Mesenchymal stem cell (in vitro differentiated cells and primary cell): ENCODE data around the gene DACH2.

Source experiments
- DNase-seq: peaks from one replicate; pipeline ENCODE4 v3.0.0-alpha.2; 2013
- H2AFZ ChIP-seq: one replicate; pipeline ENCODE4 v1.6.1; 2013; ENCODE audit warnings: low read depth, mild to moderate bottlenecking, control low read depth, inconsistent platforms, low read length, moderate library complexity
- H2AK5ac ChIP-seq: 2 replicates; pipeline ENCODE4 v1.6.1; 2013; ENCODE audit warnings: low read length, moderate library complexity, mild to moderate bottlenecking, inconsistent platforms; ENCODE audit not compliant: severe bottlenecking
- H2BK120ac ChIP-seq: one replicate; pipeline ENCODE4 v1.6.1; 2013; ENCODE audit warnings: low read depth, mild to moderate bottlenecking, inconsistent platforms, low read length, moderate library complexity
- H2BK12ac ChIP-seq, 2 experiments: one replicate each; pipeline ENCODE4 v1.6.1; 2013; ENCODE audit warnings: inconsistent platforms in 2 of 2, low read length in 2 of 2, mild to moderate bottlenecking in 2 of 2, moderate library complexity in 2 of 2, control low read depth in 1 of 2
- H2BK15ac ChIP-seq: one replicate; pipeline ENCODE4 v1.6.1; 2013; ENCODE audit warnings: mild to moderate bottlenecking, low read depth, inconsistent platforms; ENCODE audit not compliant: poor library complexity, severe bottlenecking
- H2BK5ac ChIP-seq: 2 replicates; pipeline ENCODE4 v1.6.1; 2013; ENCODE audit warnings: low read depth, mild to moderate bottlenecking, low read length, control low read depth, inconsistent platforms; ENCODE audit not compliant: poor library complexity, severe bottlenecking
- H3K14ac ChIP-seq, 2 experiments: one replicate each; pipeline ENCODE4 v1.6.1; 2013; ENCODE audit warnings: inconsistent platforms in 2 of 2, low read length in 2 of 2, control low read depth in 1 of 2, mild to moderate bottlenecking in 1 of 2, moderate library complexity in 1 of 2
- H3K18ac ChIP-seq, 2 experiments: one replicate each; pipeline ENCODE4 v1.6.1; 2013; ENCODE audit warnings: inconsistent platforms in 2 of 2, low read length in 2 of 2, control low read depth in 1 of 2, low read depth in 1 of 2, mild to moderate bottlenecking in 1 of 2
- H3K23ac ChIP-seq, 2 experiments: one replicate each; pipeline ENCODE4 v1.6.1; 2013; ENCODE audit warnings: inconsistent platforms in 2 of 2, low read length in 2 of 2, mild to moderate bottlenecking in 2 of 2, moderate library complexity in 2 of 2, control low read depth in 1 of 2
- H3K27ac ChIP-seq: 2 replicates; pipeline ENCODE4 v1.5.1; 2013; ENCODE audit warnings: mild to moderate bottlenecking, moderate library complexity, low read length, control low read depth, inconsistent platforms; ENCODE audit not compliant: poor library complexity, severe bottlenecking
- H3K27me3 ChIP-seq, 2 experiments: 2 replicates each; pipeline versions ENCODE4 v1.6.1 to v1.7.0; 2013; ENCODE audit warnings: low read length in 2 of 2, mild to moderate bottlenecking in 2 of 2, moderate library complexity in 2 of 2, control low read depth in 1 of 2, inconsistent platforms in 1 of 2; ENCODE audit not compliant: control insufficient read depth in 1 of 2, insufficient read depth in 1 of 2
- H3K36me3 ChIP-seq, 2 experiments: 2 replicates each; pipeline versions ENCODE4 v1.6.1 to v1.7.0; 2013; ENCODE audit warnings: low read length in 2 of 2, control low read depth in 1 of 2, inconsistent platforms in 1 of 2, low read depth in 1 of 2, mild to moderate bottlenecking in 1 of 2; ENCODE audit not compliant: insufficient read depth in 2 of 2, control insufficient read depth in 1 of 2
- H3K4ac ChIP-seq, 2 experiments: one replicate each; pipeline ENCODE4 v1.6.1; 2013; ENCODE audit warnings: inconsistent platforms in 2 of 2, low read length in 2 of 2, mild to moderate bottlenecking in 2 of 2, moderate library complexity in 2 of 2, control low read depth in 1 of 2, low read depth in 1 of 2
- H3K4me1 ChIP-seq: 2 replicates; pipeline ENCODE4 v1.6.1; 2013; ENCODE audit warnings: low read depth, low read length, control low read depth; ENCODE audit not compliant: control insufficient read depth, insufficient read depth
- H3K4me2 ChIP-seq: 2 replicates; pipeline ENCODE4 v1.6.1; 2013; ENCODE audit warnings: low read length, mild to moderate bottlenecking, inconsistent platforms; ENCODE audit not compliant: poor library complexity, severe bottlenecking
- H3K4me3 ChIP-seq, 2 experiments: 2 replicates each; pipeline versions ENCODE4 v1.5.1 to v1.7.0; 2013; ENCODE audit warnings: low read length in 2 of 2, mild to moderate bottlenecking in 2 of 2, control low read depth in 1 of 2, low read depth in 1 of 2; ENCODE audit not compliant: insufficient read depth in 1 of 2
- H3K79me1 ChIP-seq: replicated peaks from 2 replicates; pipeline ENCODE4 v1.6.1; 2013; ENCODE audit warnings: mild to moderate bottlenecking, control low read depth, low read length, inconsistent platforms; ENCODE audit not compliant: poor library complexity, severe bottlenecking
- H3K9ac ChIP-seq: 2 replicates; pipeline ENCODE4 v1.7.0; 2013; ENCODE audit warnings: mild to moderate bottlenecking, low read length, moderate library complexity
- H3K9me3 ChIP-seq: 2 replicates; pipeline ENCODE4 v1.7.0; 2013; ENCODE audit warnings: mild to moderate bottlenecking, low read length; ENCODE audit not compliant: control insufficient read depth
- H4K8ac ChIP-seq: one replicate; pipeline ENCODE4 v1.6.1; 2013; ENCODE audit warnings: inconsistent platforms, mild to moderate bottlenecking, low read length, moderate library complexity
- H4K91ac ChIP-seq: one replicate; pipeline ENCODE4 v1.6.1; 2013; ENCODE audit warnings: mild to moderate bottlenecking, low read length, inconsistent platforms
- WGBS: methylation state at CpG from one replicate; pipeline ENCODE4 v1.1.7; 2013; ENCODE audit warnings: mixed read lengths; 5-methylcytosine and 5-hydroxymethylcytosine counted together

The DACH2 gene

DNA sequence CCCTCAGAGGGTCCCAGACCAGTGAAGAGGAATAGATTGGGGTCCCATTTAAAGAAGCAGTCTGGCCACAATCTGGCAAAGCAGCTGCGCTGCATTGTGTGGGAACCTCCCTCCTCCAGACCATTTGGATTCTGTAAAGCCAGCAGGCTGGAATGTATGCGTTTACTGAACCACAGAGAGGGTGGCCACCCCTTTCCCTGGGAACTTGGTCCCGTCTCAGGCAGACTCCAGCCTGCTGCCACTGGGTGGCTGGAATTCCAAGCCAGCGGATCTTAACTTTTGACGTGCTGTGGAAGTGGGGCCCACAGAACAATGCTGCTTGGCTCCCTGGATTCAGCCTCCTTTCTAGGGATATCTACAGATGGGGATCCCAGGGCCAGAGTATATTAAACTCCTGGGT lies 307.2 kb downstream of the DACH2 start:
- Histone ChIP-seq H3K79me1 (no peaks in the 10 kb centered on the region), H3K4ac (no peak overlapping the region)

DNA sequence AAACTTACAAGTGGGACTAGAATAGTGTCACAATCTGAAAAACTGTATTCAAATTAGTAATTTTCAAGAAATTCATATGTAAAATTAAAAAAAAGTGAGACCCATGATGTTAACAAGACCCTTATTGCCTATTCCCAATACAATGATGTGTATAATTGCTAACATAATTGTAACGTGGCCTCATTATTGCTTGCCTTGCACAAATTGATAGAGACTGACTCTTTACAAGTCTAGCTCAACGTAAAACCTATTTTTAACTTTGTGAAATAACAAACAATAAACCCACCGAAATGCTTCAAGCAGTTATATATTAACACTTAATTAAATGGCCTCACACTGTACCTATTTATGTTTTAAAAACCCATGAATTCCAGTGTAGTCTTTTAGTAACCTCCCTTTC lies 312.5 kb downstream of the DACH2 start:
- no peak overlapping the region for H2BK15ac ChIP-seq
- no peak overlapping the region for H4K91ac ChIP-seq
- H3K23ac ChIP-seq: no peak overlapping the region
- 34% methylated on average over 2 of the region's 3 CpGs for WGBS
- H3K4me1 ChIP-seq: no peaks in the 10 kb centered on the region
- no peak overlapping the region for H2AFZ ChIP-seq
- no peaks in the 10 kb centered on the region for H3K9me3 ChIP-seq
- H3K27me3 ChIP-seq: no peaks in the 10 kb centered on the region
- H3K4ac ChIP-seq: no peak overlapping the region
- no peak overlapping the region for H2AK5ac ChIP-seq
- H3K4me3 ChIP-seq: no peak overlapping the region
- no peak overlapping the region for H3K18ac ChIP-seq
- no peak overlapping the region for H3K27ac ChIP-seq
- H2BK12ac ChIP-seq: no peak overlapping the region
- H3K36me3 ChIP-seq: no peaks in the 10 kb centered on the region
- H2BK120ac ChIP-seq: no peak overlapping the region
- H2BK5ac ChIP-seq: no peak overlapping the region
- H3K14ac ChIP-seq: no peak overlapping the region
- DNase-seq: no peak
- H3K79me1 ChIP-seq: no peaks in the 10 kb centered on the region
- no peak overlapping the region for H3K4me2 ChIP-seq
- H4K8ac ChIP-seq: no peak overlapping the region
- no peak overlapping the region for H3K9ac ChIP-seq

More for the DNA sequence above, 307.2 kb downstream of the DACH2 start:
- Histone ChIP-seq H2AK5ac (no peak overlapping the region), H3K14ac (no peak overlapping the region), H3K4me1 (no peaks in the 10 kb centered on the region), H2BK120ac (no peak overlapping the region), H2AFZ (no peak overlapping the region), H4K8ac (no peak overlapping the region), H3K27me3 (no peaks in the 10 kb centered on the region), H3K9me3 (no peaks in the 10 kb centered on the region), H2BK15ac (no peak overlapping the region), H2BK5ac (no peak overlapping the region), H3K9ac (no peak overlapping the region), H3K23ac (no peak overlapping the region), H3K27ac (no peak overlapping the region), H4K91ac (no peak overlapping the region), H3K4me3 (no peak overlapping the region), H2BK12ac (no peak overlapping the region), H3K36me3 (no peaks in the 10 kb centered on the region), H3K18ac (no peak overlapping the region), H3K4me2 (no peak overlapping the region)
- no peak for DNase-seq
- 75% methylated on average over 5 of the region's 5 CpGs for WGBS

DNA sequence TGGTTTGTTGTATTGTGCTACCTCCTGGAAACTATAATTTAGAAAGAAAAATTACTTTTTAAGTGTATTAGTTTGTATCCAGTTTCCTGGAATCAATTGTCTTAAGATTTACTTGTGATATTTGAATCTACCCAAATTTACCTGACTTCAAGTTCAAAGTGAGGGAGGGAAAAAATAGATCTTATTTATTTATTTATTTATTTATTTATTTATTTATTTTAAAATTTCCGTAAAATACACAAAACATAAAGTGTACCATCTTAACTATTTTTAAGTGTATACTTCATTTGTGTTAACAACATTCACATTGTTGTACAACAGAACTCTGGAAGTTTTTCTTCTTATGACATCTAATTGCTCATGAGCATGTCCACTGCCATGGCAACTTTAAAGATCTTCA lies 356.0 kb downstream of the DACH2 start:
- no peaks in the 10 kb centered on the region for H3K36me3 ChIP-seq
- no peaks in the 10 kb centered on the region for H3K9me3 ChIP-seq
- no peak overlapping the region for H3K9ac ChIP-seq
- no peak overlapping the region for H4K91ac ChIP-seq
- H3K4me3 ChIP-seq: no peak overlapping the region
- no peak overlapping the region for H4K8ac ChIP-seq
- DNase-seq: no peak
- no peaks in the 10 kb centered on the region for H3K4me1 ChIP-seq
- no peaks in the 10 kb centered on the region for H3K27me3 ChIP-seq
- H3K4ac ChIP-seq: no peak overlapping the region
- H2BK15ac ChIP-seq: no peak overlapping the region
- H2AFZ ChIP-seq: no peak overlapping the region
- no peak overlapping the region for H2BK120ac ChIP-seq
- WGBS: no CpG with 5 or more reads among the region's 1 CpG
- no peak overlapping the region for H2BK5ac ChIP-seq
- no peak overlapping the region for H3K27ac ChIP-seq
- no peak overlapping the region for H3K14ac ChIP-seq
- H2AK5ac ChIP-seq: no peak overlapping the region
- no peaks in the 10 kb centered on the region for H3K79me1 ChIP-seq
- no peak overlapping the region for H2BK12ac ChIP-seq
- H3K23ac ChIP-seq: no peak overlapping the region
- H3K4me2 ChIP-seq: no peak overlapping the region
- no peak overlapping the region for H3K18ac ChIP-seq

DNA sequence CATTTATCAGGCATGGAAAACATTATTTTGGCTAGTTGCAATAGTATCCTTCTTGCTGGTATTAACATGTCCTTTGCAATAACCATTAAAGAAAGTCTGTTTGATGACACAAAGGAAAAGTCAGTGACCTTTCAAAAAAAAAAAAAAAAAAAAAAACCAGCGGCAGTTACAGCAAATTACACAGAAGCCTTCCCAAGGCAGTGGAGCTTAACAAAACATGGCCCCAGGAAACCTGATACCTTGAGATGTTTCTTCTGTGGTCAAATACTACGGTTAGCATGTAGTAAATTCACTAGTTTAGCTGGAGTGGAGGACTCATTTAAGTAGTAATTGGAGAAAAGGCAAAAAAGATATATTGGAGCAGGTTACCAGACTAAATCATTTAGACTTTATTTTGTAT lies 359.1 kb downstream of the DACH2 start:
- H2BK120ac ChIP-seq: no peak overlapping the region
- H4K8ac ChIP-seq: no peak overlapping the region
- H3K14ac ChIP-seq: no peak overlapping the region
- no peak overlapping the region for H2AFZ ChIP-seq
- no peak overlapping the region for H4K91ac ChIP-seq
- H3K4me3 ChIP-seq: no peak overlapping the region
- H3K36me3 ChIP-seq: no peaks in the 10 kb centered on the region
- H3K18ac ChIP-seq: no peak overlapping the region
- no peak overlapping the region for H2BK5ac ChIP-seq
- no peak overlapping the region for H2BK15ac ChIP-seq
- no peak overlapping the region for H3K4me2 ChIP-seq
- H3K79me1 ChIP-seq: no peaks in the 10 kb centered on the region
- H3K23ac ChIP-seq: no peak overlapping the region
- no peak for DNase-seq
- H2BK12ac ChIP-seq: no peak overlapping the region
- H3K27me3 ChIP-seq: no peaks in the 10 kb centered on the region
- H3K4ac ChIP-seq: no peak overlapping the region
- H3K9me3 ChIP-seq: peaks cover 2% of the 10 kb centered on the region
- H2AK5ac ChIP-seq: no peak overlapping the region
- no peaks in the 10 kb centered on the region for H3K4me1 ChIP-seq
- WGBS: 25% methylated on average over 1 of the region's 2 CpGs
- H3K27ac ChIP-seq: no peak overlapping the region
- no peak overlapping the region for H3K9ac ChIP-seq
